ENCODE results near the gene COPZ1. TPM values are rescaled to one million over a fixed set of nuclear protein-coding genes. Genes with fewer than 3 reads are reported as not detected.

Gene COPZ1
- total and polyA plus RNA-seq, 9 of the 15 experiments (the other 6 are each of a cell fraction or from before 2014, with no cell fraction given): 137 to 487 (median 233) TPM

- TF ChIP-seq ZHX1 (conservative IDR thresholded peaks at IDR 0.05; ENCODE audit: low read length) (no peak; the same call in 1 of the 2 replicates), CHD7 (IDR thresholded peaks at IDR 0.05; ENCODE audit: low read depth, low read length) (no peak), ZNF165 (CRISPR knock-in tag; IDR thresholded peaks at IDR 0.05; ENCODE audit: borderline replicate concordance) (no peak), RUNX1 (IDR thresholded peaks at IDR 0.05; ENCODE audit: low read depth) (no peak), ZFP36 (IDR thresholded peaks at IDR 0.05; ENCODE audit: low read depth, low read length, partially characterized antibody) (peak; percentile 82), SMARCB1 (IDR thresholded peaks at IDR 0.05; ENCODE audit: insufficient read length, low read depth) (no peak), ZKSCAN1 (IDR thresholded peaks at IDR 0.05; ENCODE audit: low read depth, low read length) (peak; percentile 57; the same call in 1 of the 2 replicates), MYNN (IDR thresholded peaks at IDR 0.05) (peak; percentile 67), MYNN (CRISPR knock-in tag; IDR thresholded peaks at IDR 0.05) (no peak), NCOA4 (IDR thresholded peaks at IDR 0.05; ENCODE audit: partially characterized antibody) (no peak), STAG1 (CRISPR knock-in tag; IDR thresholded peaks at IDR 0.05; ENCODE audit: borderline replicate concordance) (no peak)
Observed at GRCh38 chr12:54358945-54359761, 34.2 kb downstream of the COPZ1 start (continued).
